Peyer's patch (tissue), 4 donors: ENCODE measurements around the gene AKAP6.

Source experiments
- CTCF ChIP-seq, 6 experiments: fragments of 450-650 bp in 4 of 6; fragments of 200-600 bp in 2 of 6; sonication (generic) in 1 of 6; IDR thresholded peaks; one replicate each; pipeline ENCODE4 v1.5.1; 2017 to 2019; ENCODE audit warnings: antibody characterized with exemption in 6 of 6, mild to moderate bottlenecking in 3 of 6, moderate library complexity in 1 of 6
- POLR2A ChIP-seq, 2 donors: fragments of 450-650 bp; IDR thresholded peaks; one replicate each; pipeline ENCODE4 v1.5.1; 2017; ENCODE audit warnings: antibody characterized with exemption in 2 of 2, mild to moderate bottlenecking in 2 of 2, moderate library complexity in 2 of 2

GRCh38 chr14:32701475-32701874, 372.4 kb downstream of the AKAP6 start:
- TF ChIP-seq POLR2A (IDR thresholded peaks at IDR 0.05) (no peak), CTCF (IDR thresholded peaks at IDR 0.05) (no peak)
